NB4 (cell line): ENCODE measurements around the gene RCAN2.

Experiments used
- TF ChIP-seq, protein P1 (sequence below): IDR thresholded peaks from one replicate; pipeline ENCODE4 v1.5.1; 2012; ENCODE audit warnings: low read depth, low read length
- TF ChIP-seq, protein P2 (sequence below): IDR thresholded peaks from 2 replicates; pipeline ENCODE4 v1.6.1; 2011; ENCODE audit warnings: low read depth, low read length

DNA sequence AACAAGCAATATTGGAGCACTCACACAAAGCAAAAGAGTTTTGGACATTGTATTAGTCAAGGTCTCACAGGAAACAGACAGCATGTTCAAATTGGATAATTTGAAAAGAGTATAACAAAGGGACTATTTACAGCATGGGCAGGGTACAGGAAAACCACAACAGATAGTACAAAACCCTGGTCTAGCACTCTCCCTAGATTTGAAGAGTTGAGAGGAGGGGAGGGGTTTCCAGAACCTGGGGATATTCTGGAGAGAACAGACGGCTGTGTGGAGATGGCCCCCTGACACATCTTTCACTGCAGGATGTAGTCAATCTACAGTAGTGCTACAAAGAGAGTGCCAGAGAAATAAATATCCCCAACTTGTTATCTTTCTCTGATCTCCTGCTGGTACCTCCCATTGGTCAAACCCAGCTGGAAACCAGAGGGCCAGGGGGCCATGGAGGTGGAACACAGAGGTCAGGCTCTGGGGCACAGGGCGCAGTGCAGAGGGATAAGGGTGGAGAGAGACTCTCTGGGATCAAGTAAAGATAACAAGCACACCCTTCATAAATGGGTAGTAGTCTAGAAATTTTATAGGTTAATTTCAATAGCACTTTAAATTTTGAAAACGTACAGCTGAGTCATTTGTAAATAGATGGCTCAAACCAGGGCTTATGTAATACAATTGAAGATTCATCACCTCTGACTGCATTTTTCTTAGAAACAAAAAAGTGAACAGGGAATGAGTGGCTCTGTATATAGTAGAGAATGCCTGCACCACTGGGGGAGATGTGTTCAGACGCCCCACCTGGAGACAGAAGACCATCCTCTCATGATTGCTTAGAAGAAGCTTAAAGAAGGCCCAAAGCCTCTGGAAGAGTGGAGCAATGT, 25.7 kb downstream of the RCAN2 start:
- TF ChIP-seq, protein P1, sequence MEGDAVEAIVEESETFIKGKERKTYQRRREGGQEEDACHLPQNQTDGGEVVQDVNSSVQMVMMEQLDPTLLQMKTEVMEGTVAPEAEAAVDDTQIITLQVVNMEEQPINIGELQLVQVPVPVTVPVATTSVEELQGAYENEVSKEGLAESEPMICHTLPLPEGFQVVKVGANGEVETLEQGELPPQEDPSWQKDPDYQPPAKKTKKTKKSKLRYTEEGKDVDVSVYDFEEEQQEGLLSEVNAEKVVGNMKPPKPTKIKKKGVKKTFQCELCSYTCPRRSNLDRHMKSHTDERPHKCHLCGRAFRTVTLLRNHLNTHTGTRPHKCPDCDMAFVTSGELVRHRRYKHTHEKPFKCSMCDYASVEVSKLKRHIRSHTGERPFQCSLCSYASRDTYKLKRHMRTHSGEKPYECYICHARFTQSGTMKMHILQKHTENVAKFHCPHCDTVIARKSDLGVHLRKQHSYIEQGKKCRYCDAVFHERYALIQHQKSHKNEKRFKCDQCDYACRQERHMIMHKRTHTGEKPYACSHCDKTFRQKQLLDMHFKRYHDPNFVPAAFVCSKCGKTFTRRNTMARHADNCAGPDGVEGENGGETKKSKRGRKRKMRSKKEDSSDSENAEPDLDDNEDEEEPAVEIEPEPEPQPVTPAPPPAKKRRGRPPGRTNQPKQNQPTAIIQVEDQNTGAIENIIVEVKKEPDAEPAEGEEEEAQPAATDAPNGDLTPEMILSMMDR: no peak
- TF ChIP-seq, protein P2, sequence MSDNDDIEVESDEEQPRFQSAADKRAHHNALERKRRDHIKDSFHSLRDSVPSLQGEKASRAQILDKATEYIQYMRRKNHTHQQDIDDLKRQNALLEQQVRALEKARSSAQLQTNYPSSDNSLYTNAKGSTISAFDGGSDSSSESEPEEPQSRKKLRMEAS: no peak
